GM12864 (cell line): ENCODE results near the gene PEAK1.

Experiments used
- DNase-seq: peaks from one replicate; pipeline ENCODE4 v3.0.0-alpha.2; 2011; ENCODE audit warnings: low read depth
- H3K4me3 ChIP-seq: 2 replicates; pipeline ENCODE4 v1.5.1; 2011; ENCODE audit warnings: mild to moderate bottlenecking, low read depth, low read length, control low read depth
- CTCF ChIP-seq: IDR thresholded peaks from 2 replicates; pipeline ENCODE4 v1.5.1; 2011; ENCODE audit warnings: low read depth, mild to moderate bottlenecking, moderate library complexity, low read length, control low read depth, inconsistent platforms; ENCODE audit errors: missing control alignments

Gene PEAK1

GRCh38 chr15:77104155-77104554 lies 315.7 kb downstream of the PEAK1 start:
- TF ChIP-seq CTCF = no peak
- H3K4me3 ChIP-seq = no peak overlapping the region
- DNase-seq = no peak

GRCh38 chr15:77099741-77100463 lies 320.0 kb downstream of the PEAK1 start:
- H3K4me3 ChIP-seq = no peak overlapping the region
- DNase-seq = no peak
- TF ChIP-seq CTCF = no peak

GRCh38 chr15:77098572-77098971 lies 321.3 kb downstream of the PEAK1 start:
- no peak for DNase-seq
- no peak for TF ChIP-seq CTCF
- H3K4me3 ChIP-seq = no peak overlapping the region

- no peak overlapping the region for H3K4me3 ChIP-seq
- DNase-seq = no peak
- TF ChIP-seq CTCF = no peak
Observed at GRCh38 chr15:77097921-77098320, 322.0 kb downstream of the PEAK1 start.

GRCh38 chr15:77097248-77097721 lies 322.6 kb downstream of the PEAK1 start:
- DNase-seq = no peak
- no peak for TF ChIP-seq CTCF
- H3K4me3 ChIP-seq = no peak overlapping the region

GRCh38 chr15:77096541-77096940 lies 323.4 kb downstream of the PEAK1 start:
- no peak overlapping the region for H3K4me3 ChIP-seq
- no peak for DNase-seq
- TF ChIP-seq CTCF = no peak

- DNase-seq = no peak
- no peak for TF ChIP-seq CTCF
- H3K4me3 ChIP-seq = no peak overlapping the region
Observed at GRCh38 chr15:77096138-77096537, 323.8 kb downstream of the PEAK1 start.
